Breast epithelium (tissue), 3 donors: ENCODE data around the gene SIGLEC11.
"Not testable (repeated sequence)": the region's sequence is repeated elsewhere in the genome, so short reads cannot be mapped to it uniquely, and the experiment has no call there.

Source experiments
- POLR2A ChIP-seq: fragments of 450-650 bp; IDR thresholded peaks from one replicate; pipeline ENCODE4 v1.6.1; 2016; ENCODE audit warnings: antibody characterized with exemption, mild to moderate bottlenecking, moderate library complexity
- POLR2AphosphoS5 ChIP-seq, 3 donors: sonication (generic); formaldehyde crosslinking; IDR thresholded peaks; one replicate each; pipeline ENCODE4 v1.6.1; 2017; ENCODE audit warnings: antibody characterized with exemption in 3 of 3
- TF ChIP-seq, protein P1 (sequence below), 3 donors: fragments of 450-650 bp; IDR thresholded peaks; one replicate each; pipeline ENCODE4 v1.5.1; 2016 to 2017; ENCODE audit warnings: antibody characterized with exemption in 3 of 3, mild to moderate bottlenecking in 3 of 3, moderate library complexity in 3 of 3

DNA sequence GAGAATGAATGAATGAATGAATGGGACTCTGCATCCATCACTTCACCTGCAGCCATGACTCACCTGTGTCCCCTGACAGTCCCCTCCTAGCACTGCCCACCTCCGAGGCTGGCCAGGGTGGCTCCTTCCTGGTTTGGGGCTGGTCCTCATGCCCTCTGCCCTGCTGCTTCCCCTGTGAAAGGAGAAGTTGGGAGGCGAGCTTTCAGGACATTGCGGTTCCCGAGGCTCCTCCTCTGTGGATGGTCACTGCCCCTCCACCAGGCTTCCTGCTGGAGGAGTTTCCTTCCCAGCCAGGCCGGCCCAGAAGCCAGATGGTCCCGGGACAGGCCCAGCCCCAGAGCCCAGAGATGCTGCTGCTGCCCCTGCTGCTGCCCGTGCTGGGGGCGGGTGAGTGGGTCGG is 8.4 kb upstream of the SIGLEC11 start:
- TF ChIP-seq, protein P1, sequence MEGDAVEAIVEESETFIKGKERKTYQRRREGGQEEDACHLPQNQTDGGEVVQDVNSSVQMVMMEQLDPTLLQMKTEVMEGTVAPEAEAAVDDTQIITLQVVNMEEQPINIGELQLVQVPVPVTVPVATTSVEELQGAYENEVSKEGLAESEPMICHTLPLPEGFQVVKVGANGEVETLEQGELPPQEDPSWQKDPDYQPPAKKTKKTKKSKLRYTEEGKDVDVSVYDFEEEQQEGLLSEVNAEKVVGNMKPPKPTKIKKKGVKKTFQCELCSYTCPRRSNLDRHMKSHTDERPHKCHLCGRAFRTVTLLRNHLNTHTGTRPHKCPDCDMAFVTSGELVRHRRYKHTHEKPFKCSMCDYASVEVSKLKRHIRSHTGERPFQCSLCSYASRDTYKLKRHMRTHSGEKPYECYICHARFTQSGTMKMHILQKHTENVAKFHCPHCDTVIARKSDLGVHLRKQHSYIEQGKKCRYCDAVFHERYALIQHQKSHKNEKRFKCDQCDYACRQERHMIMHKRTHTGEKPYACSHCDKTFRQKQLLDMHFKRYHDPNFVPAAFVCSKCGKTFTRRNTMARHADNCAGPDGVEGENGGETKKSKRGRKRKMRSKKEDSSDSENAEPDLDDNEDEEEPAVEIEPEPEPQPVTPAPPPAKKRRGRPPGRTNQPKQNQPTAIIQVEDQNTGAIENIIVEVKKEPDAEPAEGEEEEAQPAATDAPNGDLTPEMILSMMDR (IDR thresholded peaks at IDR 0.05) = not testable (repeated sequence)
- not testable (repeated sequence) for TF ChIP-seq POLR2AphosphoS5 (IDR thresholded peaks at IDR 0.05); POLR2A
